IMR-90 (cell line): ENCODE results near the gene DDIAS.

ENCODE experiments used
- CEBPB ChIP-seq: IDR thresholded peaks from 2 replicates; pipeline ENCODE4 v1.6.1; 2012; ENCODE audit warnings: low read depth, low read length, improper control_type of control experiment
- CTCF ChIP-seq: conservative IDR thresholded peaks from 2 replicates; pipeline ENCODE4 v1.5.1; 2012; ENCODE audit warnings: mild to moderate bottlenecking, low read depth, low read length, improper control_type of control experiment
- FOS ChIP-seq: fragments of 150-350 bp; IDR thresholded peaks from 2 replicates; pipeline ENCODE4 v1.6.1; 2016; ENCODE audit warnings: low read depth, low read length
- MAFK ChIP-seq: IDR thresholded peaks from 2 replicates; pipeline ENCODE4 v1.6.1; 2012; ENCODE audit warnings: low read depth, low read length, improper control_type of control experiment
- MAZ ChIP-seq: IDR thresholded peaks from 2 replicates; pipeline ENCODE4 v1.6.1; 2012; ENCODE audit warnings: low read depth, mild to moderate bottlenecking, low read length, improper control_type of control experiment, moderate library complexity, borderline replicate concordance
- POLR2A ChIP-seq: IDR thresholded peaks from 2 replicates; pipeline ENCODE4 v1.6.1; 2012; ENCODE audit warnings: mild to moderate bottlenecking, low read depth, low read length
- RCOR1 ChIP-seq: IDR thresholded peaks from 2 replicates; pipeline ENCODE4 v1.6.1; 2012; ENCODE audit warnings: mild to moderate bottlenecking, low read length, improper control_type of control experiment; ENCODE audit not compliant: insufficient replicate concordance
- USF2 ChIP-seq: fragments of 150-350 bp; IDR thresholded peaks from 2 replicates; pipeline ENCODE4 v1.6.1; 2017; ENCODE audit warnings: mild to moderate bottlenecking, antibody characterized with exemption, low read length, low read depth

- TF ChIP-seq CTCF (no peak), MAFK (no peak), RCOR1 (no peak), POLR2A (no peak), FOS (no peak), CEBPB (no peak), MAZ (no peak), USF2 (no peak)
Measured at GRCh38 chr11:82871646-82872045, 29.9 kb upstream of the DDIAS start.
